Tibial artery (tissue), 4 donors: Measurements from ENCODE around the gene USP3.
"Not testable (repeated sequence)": the region's sequence is repeated elsewhere in the genome, so short reads cannot be mapped to it uniquely, and the experiment has no call there.

Experiments
- DNase-seq, 2 donors: peaks; one replicate each; pipeline ENCODE4 v3.0.0-alpha.2; 2019
- H3K27ac ChIP-seq, 2 donors: fragments of 200-600 bp; sonication (generic) in 1 of 2; 1 replicate in 1 of 2; 2 replicates in 1 of 2; pipeline ENCODE4 v1.5.1; 2018 to 2019; ENCODE audit warnings: mild to moderate bottlenecking in 1 of 2
- H3K27me3 ChIP-seq, 2 donors: fragments of 200-600 bp; sonication (generic) in 1 of 2; one replicate each; pipeline versions ENCODE4 v1.5.1 to v1.6.0; 2016 to 2019
- H3K36me3 ChIP-seq, 3 donors: fragments of 200-600 bp; sonication (generic) in 2 of 3; one replicate each; pipeline ENCODE4 v1.5.1; 2016 to 2019; ENCODE audit warnings: mild to moderate bottlenecking in 2 of 3
- H3K4me1 ChIP-seq, 4 donors: fragments of 200-600 bp; sonication (generic) in 2 of 4; 1 replicate in 3 of 4; 2 replicates in 1 of 4; pipeline ENCODE4 v1.5.1; 2016 to 2019
- H3K4me3 ChIP-seq, 2 donors: fragments of 200-600 bp; sonication (generic) in 1 of 2; 1 replicate in 1 of 2; 2 replicates in 1 of 2; pipeline ENCODE4 v1.5.1; 2018 to 2019; ENCODE audit warnings: mild to moderate bottlenecking in 2 of 2
- H3K9me3 ChIP-seq, 3 donors: fragments of 200-600 bp; sonication (generic) in 1 of 3; one replicate each; pipeline ENCODE4 v1.5.1; 2016 to 2019
- CTCF ChIP-seq, 2 experiments: fragments of 200-600 bp in 1 of 2; fragments of 450-650 bp in 1 of 2; IDR thresholded peaks; one replicate each; pipeline ENCODE4 v1.5.1; 2017 to 2019; ENCODE audit warnings: antibody characterized with exemption in 2 of 2, mild to moderate bottlenecking in 1 of 2, moderate library complexity in 1 of 2
- intact Hi-C: fragments of 100-400 bp; cut with DNase I; formaldehyde crosslinking; loops from one replicate; pipeline ENCODE4 v1.15.0; 2023; ENCODE audit warnings: low total_unique reads

The USP3 gene

DNA sequence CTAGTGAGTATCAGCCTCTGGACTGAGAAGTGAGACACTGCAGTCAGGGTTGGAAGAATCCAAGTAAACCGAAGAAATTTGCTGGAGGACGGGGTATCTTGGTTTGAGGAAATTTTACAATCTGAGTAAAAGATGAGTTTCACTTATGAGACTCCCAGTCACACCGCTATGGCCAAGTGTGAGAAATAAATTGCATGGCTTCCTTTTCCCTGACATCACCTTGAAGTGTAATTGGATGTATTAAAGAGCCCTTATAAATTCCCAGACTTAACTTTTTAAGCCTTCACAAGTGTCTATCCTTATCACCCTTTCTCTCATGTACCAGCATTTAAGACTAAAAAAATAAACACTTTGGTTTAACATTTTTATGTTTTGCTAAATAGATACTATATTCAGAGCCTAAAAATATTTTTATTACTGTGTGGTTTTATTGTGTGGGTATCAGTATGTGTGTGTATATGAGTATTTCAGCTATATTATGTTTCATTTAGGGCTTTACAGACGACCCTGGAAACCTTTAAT, 23.8 kb downstream of the USP3 start:
- Histone ChIP-seq H3K4me1 (peaks cover 0 to 58% (median 27%) of the 10 kb centered on the region in 4 donors), H3K9me3 (no peaks in the 10 kb centered on the region), H3K27ac (no peak overlapping the region), H3K27me3 (no peaks in the 10 kb centered on the region), H3K36me3 (no peaks in the 10 kb centered on the region), H3K4me3 (no peak overlapping the region)
- intact Hi-C loops = no loop called here
- no peak for TF ChIP-seq CTCF (IDR thresholded peaks at IDR 0.05)
- DNase-seq = no peak

- DNase-seq = no peak
- H3K36me3 ChIP-seq = no peaks in the 10 kb centered on the region
- intact Hi-C loops = no loop called here
- H3K27ac ChIP-seq = no peak overlapping the region
- H3K9me3 ChIP-seq = no peaks in the 10 kb centered on the region
- no peak for TF ChIP-seq CTCF (IDR thresholded peaks at IDR 0.05)
- no peak overlapping the region for H3K4me3 ChIP-seq
- H3K27me3 ChIP-seq = no peaks in the 10 kb centered on the region
- peaks cover 0 to 41% (median 8%) of the 10 kb centered on the region in 4 donors for H3K4me1 ChIP-seq
These were observed 25.8 kb downstream of the USP3 start for GRCh38 chr15:63530235-63530634.

- DNase-seq = no peak
- Histone ChIP-seq H3K27me3 (no peaks in the 10 kb centered on the region), H3K4me3 (no peak overlapping the region), H3K4me1 (peaks cover 0 to 35% (median 7%) of the 10 kb centered on the region in 4 donors), H3K9me3 (no peaks in the 10 kb centered on the region), H3K27ac (no peak overlapping the region), H3K36me3 (no peaks in the 10 kb centered on the region)
- intact Hi-C loops = no loop called here
- no peak for TF ChIP-seq CTCF (IDR thresholded peaks at IDR 0.05)
These were observed 26.4 kb downstream of the USP3 start for GRCh38 chr15:63530752-63531299.

GRCh38 chr15:63531586-63531985, 27.2 kb downstream of the USP3 start:
- H3K27ac ChIP-seq = no peak overlapping the region
- no peak for DNase-seq
- H3K4me3 ChIP-seq = no peak overlapping the region
- H3K4me1 ChIP-seq = peaks cover 0 to 27% (median 6%) of the 10 kb centered on the region in 4 donors
- no peaks in the 10 kb centered on the region for H3K27me3 ChIP-seq
- no peak for TF ChIP-seq CTCF (IDR thresholded peaks at IDR 0.05)
- H3K9me3 ChIP-seq = no peaks in the 10 kb centered on the region
- no peaks in the 10 kb centered on the region for H3K36me3 ChIP-seq
- intact Hi-C loops = no loop called here

- no peak for DNase-seq
- Histone ChIP-seq H3K4me1 (peaks cover 0 to 21% (median 2%) of the 10 kb centered on the region in 4 donors), H3K9me3 (no peaks in the 10 kb centered on the region), H3K27me3 (no peaks in the 10 kb centered on the region), H3K36me3 (peaks cover 0 to 4% (median under 1%) of the 10 kb centered on the region in 3 donors), H3K4me3 (no peak overlapping the region), H3K27ac (no peak overlapping the region)
- intact Hi-C loops = no loop called here
- no peak for TF ChIP-seq CTCF (IDR thresholded peaks at IDR 0.05)
These were observed 27.9 kb downstream of the USP3 start for GRCh38 chr15:63532307-63532744.

DNA sequence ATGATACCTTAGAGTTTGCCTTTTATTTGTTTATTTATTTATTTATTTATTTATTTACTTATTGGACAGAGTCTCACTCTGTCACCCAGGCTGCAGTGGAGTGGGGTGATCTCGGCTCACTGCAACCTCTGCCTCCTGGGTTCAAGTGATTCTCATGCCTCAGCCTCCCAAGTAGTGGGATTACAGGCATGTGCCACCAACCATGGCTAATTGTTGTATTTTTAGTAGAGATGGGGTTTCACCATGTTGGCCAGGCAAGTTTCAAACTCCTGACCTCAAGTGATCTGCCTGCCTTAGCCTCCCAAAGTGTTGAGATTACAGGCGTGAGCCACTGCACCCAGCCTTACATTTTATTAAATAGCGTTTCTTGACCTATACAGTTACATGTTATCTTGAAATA, 30.5 kb downstream of the USP3 start:
- H3K27me3 ChIP-seq, intact Hi-C loops, DNase-seq, H3K9me3 ChIP-seq, H3K4me1 ChIP-seq, H3K27ac ChIP-seq, H3K4me3 ChIP-seq: not testable (repeated sequence)
- peaks cover 0 to 22% (median 10%) of the 10 kb centered on the region in 3 donors for H3K36me3 ChIP-seq
